ENCODE results near the gene PERCC1.

DNA sequence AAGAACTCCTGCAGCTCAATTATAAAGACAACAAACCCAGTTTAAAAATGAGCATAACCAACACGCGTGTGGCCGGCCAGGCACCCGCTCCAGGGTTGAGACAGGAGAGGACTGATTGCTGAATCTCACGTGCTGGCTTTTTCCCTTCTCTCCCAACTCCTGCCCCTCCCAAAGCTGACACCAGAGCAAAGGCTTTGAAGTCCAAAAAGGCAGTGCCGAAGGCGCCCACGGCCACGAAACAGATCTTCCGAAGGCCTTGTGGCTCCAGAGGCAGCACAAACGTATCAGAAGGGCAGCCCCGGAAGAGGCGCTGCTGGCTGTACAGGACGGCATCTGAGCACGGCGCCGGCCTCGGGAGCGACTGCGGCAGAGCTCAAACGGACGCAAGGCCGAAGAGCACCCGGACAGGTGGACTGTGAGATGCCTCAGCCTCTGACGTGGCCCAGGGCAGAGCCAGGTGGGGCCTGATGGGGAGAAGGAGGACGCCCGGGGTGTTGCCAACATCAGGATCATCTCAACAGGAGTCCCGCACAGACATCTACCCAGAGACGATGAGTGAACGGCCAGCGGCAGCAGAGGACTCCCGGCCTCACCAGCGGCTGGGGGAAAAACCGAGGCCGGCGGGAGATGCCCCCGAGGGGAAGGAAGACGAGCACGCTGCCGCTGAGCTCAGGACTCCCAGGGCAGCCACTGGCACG, 33.5 kb downstream of the PERCC1 start:
- TF ChIP-seq POLR2A (IDR thresholded peaks at IDR 0.05), result no peak
- TF ChIP-seq, protein P1, sequence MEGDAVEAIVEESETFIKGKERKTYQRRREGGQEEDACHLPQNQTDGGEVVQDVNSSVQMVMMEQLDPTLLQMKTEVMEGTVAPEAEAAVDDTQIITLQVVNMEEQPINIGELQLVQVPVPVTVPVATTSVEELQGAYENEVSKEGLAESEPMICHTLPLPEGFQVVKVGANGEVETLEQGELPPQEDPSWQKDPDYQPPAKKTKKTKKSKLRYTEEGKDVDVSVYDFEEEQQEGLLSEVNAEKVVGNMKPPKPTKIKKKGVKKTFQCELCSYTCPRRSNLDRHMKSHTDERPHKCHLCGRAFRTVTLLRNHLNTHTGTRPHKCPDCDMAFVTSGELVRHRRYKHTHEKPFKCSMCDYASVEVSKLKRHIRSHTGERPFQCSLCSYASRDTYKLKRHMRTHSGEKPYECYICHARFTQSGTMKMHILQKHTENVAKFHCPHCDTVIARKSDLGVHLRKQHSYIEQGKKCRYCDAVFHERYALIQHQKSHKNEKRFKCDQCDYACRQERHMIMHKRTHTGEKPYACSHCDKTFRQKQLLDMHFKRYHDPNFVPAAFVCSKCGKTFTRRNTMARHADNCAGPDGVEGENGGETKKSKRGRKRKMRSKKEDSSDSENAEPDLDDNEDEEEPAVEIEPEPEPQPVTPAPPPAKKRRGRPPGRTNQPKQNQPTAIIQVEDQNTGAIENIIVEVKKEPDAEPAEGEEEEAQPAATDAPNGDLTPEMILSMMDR (IDR thresholded peaks at IDR 0.05), result no peak
